Keratinocyte (primary cell): Measurements from ENCODE around the gene TMEM109. TPM values are rescaled to one million over a fixed set of nuclear protein-coding genes. Genes with fewer than 3 reads are reported as not detected.

Experiments used
- DNase-seq: peaks from one replicate; pipeline ENCODE4 v3.0.0-alpha.2; 2011; ENCODE audit warnings: low read depth, missing footprints, low spot score
- FAIRE-seq: peaks from 2 replicates; lab custom pipeline; 2011; peaks lifted over from hg19 to GRCh38; lab: Jason Lieb, UNC
- H2AFZ ChIP-seq: 2 replicates; pipeline ENCODE4 v1.6.0; 2012; ENCODE audit warnings: low read length, control low read depth, inconsistent platforms; ENCODE audit not compliant: control insufficient read depth
- H3K27ac ChIP-seq: 2 replicates; pipeline ENCODE4 v1.5.1; 2011; ENCODE audit warnings: low read length; ENCODE audit not compliant: control insufficient read depth, insufficient read depth
- H3K27me3 ChIP-seq: 3 replicates; pipeline ENCODE4 v1.6.0; 2011; ENCODE audit warnings: low read length; ENCODE audit not compliant: control insufficient read depth, insufficient read depth; ENCODE audit errors: extremely low read depth
- H3K36me3 ChIP-seq, 2 experiments: 2 replicates in 1 of 2; 3 replicates in 1 of 2; pipeline ENCODE4 v1.5.1; 2011; ENCODE audit warnings: low read length in 2 of 2, mild to moderate bottlenecking in 1 of 2; ENCODE audit not compliant: control insufficient read depth in 2 of 2, insufficient read depth in 2 of 2; ENCODE audit errors: extremely low read depth in 1 of 2
- H3K4me1 ChIP-seq: 3 replicates; pipeline ENCODE4 v1.5.1; 2011; ENCODE audit warnings: low read length; ENCODE audit not compliant: control insufficient read depth, insufficient read depth; ENCODE audit errors: extremely low read depth
- H3K4me2 ChIP-seq: 3 replicates; pipeline ENCODE4 v1.6.0; 2011; ENCODE audit warnings: low read depth, low read length; ENCODE audit not compliant: control insufficient read depth, insufficient read depth; ENCODE audit errors: extremely low read depth
- H3K4me3 ChIP-seq, 3 experiments: fragments of 200-600 bp in 1 of 3; sonication (generic) in 1 of 3; 2 replicates in 2 of 3; 3 replicates in 1 of 3; pipeline ENCODE4 v1.5.1; 2011 to 2016; ENCODE audit warnings: low read length in 3 of 3, mild to moderate bottlenecking in 3 of 3, control low read depth in 2 of 3, inconsistent platforms in 1 of 3, low read depth in 1 of 3, mixed read lengths in 1 of 3, mixed run types in 1 of 3, moderate library complexity in 1 of 3; ENCODE audit not compliant: control insufficient read depth in 2 of 3, insufficient read depth in 2 of 3; ENCODE audit errors: extremely low read depth in 1 of 3
- H3K79me2 ChIP-seq: 2 replicates; pipeline ENCODE4 v1.6.0; 2012; ENCODE audit warnings: low read length; ENCODE audit not compliant: control insufficient read depth, insufficient read depth
- H3K9ac ChIP-seq: 3 replicates; pipeline ENCODE4 v1.6.0; 2011; ENCODE audit warnings: low read length; ENCODE audit not compliant: control insufficient read depth, insufficient read depth; ENCODE audit errors: extremely low read depth
- H3K9me1 ChIP-seq: 3 replicates; pipeline ENCODE4 v1.6.0; 2011; ENCODE audit warnings: low read length; ENCODE audit not compliant: control insufficient read depth, insufficient read depth; ENCODE audit errors: extremely low read depth
- H3K9me3 ChIP-seq: 2 replicates; pipeline ENCODE4 v1.5.1; 2012; ENCODE audit warnings: low read depth, low read length; ENCODE audit not compliant: control insufficient read depth
- H4K20me1 ChIP-seq: 3 replicates; pipeline ENCODE4 v1.6.0; 2011; ENCODE audit warnings: low read length; ENCODE audit not compliant: control insufficient read depth, insufficient read depth; ENCODE audit errors: extremely low read depth
- CTCF ChIP-seq, 3 experiments: IDR thresholded peaks in 1 of 3; conservative IDR thresholded peaks in 1 of 3; optimal IDR thresholded peaks in 1 of 3; 2 replicates in 2 of 3; 3 replicates in 1 of 3; pipeline versions ENCODE3 to v1.5.1; 2011; ENCODE audit warnings: low read length in 3 of 3, mild to moderate bottlenecking in 3 of 3, moderate library complexity in 2 of 3, control low read depth in 1 of 3, inconsistent platforms in 1 of 3; ENCODE audit not compliant: insufficient read depth in 2 of 3; ENCODE audit errors: extremely low read depth in 1 of 3
- EZH2 ChIP-seq: IDR thresholded peaks from one replicate; pipeline ENCODE4 v1.6.1; 2012; ENCODE audit warnings: inconsistent platforms, mild to moderate bottlenecking, low read length, moderate library complexity
- dilution Hi-C: fragments of 300-500 bp; cut with MboI; formaldehyde crosslinking; loops from one replicate; pipeline ENCODE4 v1.7.0; 2020; ENCODE audit warnings: low sequenced_read_pairs; ENCODE audit not compliant: extremely low pct_ligation_motif_present
- polyA plus RNA-seq, 5 experiments: library from polyadenylated mRNA; depleted of rRNA in 3 of 5; stranded (reverse) in 3 of 5; stranded (forward) in 1 of 5; unstranded in 1 of 5; fragments of >200 nt; gene quantifications; 1 replicate in 1 of 5; 2 replicates in 3 of 5; 3 replicates in 1 of 5; pipeline versions ENCODE4 v1.2.1 to v1.2.3, GENCODE V29; 2011 to 2012; ENCODE audit warnings: missing spikeins in 2 of 5, low read depth in 1 of 5, low replicate concordance in 1 of 5

The TMEM109 gene
- polyA plus RNA-seq, 1 donor (not counting 4 experiments of a cell fraction or from before 2014, with no cell fraction given): 25.2 TPM

DNA sequence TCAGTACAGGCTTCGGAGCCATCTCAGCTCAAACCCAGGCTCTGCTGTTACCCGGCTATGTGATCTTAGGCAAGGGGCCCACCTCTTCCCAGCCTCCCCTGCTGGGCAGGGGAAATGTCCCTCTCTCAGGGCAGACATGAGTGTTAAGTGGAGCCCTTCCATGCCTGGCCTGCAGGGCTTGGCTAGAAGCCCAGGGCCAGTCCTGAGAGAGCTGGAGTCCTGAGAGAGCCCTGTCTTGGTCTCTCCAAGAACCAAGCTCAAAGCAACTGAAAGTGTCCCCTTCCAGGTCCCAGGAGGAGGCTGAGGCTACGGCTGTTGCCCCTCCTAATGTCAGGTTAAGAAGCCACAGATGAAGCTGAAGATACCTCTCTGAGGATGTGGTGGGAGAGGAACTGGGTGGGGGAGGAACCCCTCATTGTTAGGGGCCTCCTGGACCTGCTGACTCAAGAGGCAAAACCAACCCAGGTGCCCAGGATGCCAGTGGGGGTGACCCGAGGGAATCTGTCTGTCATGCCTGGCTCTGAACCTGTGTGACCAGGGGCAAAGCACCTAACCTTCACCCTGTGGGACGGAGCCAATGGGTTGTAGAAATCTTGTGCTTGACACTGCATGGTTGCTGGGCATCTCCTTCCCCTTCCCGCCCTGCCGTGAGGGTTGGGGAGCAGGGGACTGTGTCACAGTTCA, 42.4 kb upstream of the TMEM109 start:
- H3K36me3 ChIP-seq: no peaks in the 10 kb centered on the region
- H3K27me3 ChIP-seq: no peaks in the 10 kb centered on the region
- FAIRE-seq (no peak), DNase-seq (no peak)
- H3K4me2 ChIP-seq: no peak overlapping the region
- TF ChIP-seq EZH2 (no peak), CTCF (optimal IDR thresholded peaks at IDR 0.05 in 1 of 3, IDR thresholded peaks at IDR 0.05 in 1 of 3, conservative IDR thresholded peaks at IDR 0.05 in 1 of 3; ENCODE audit: extremely low read depth in 1 of 3, insufficient read depth in 2 of 3, low read length in 3 of 3) (no peak)
- no peak overlapping the region for H3K27ac ChIP-seq
- no peaks in the 10 kb centered on the region for H3K79me2 ChIP-seq
- H3K9me1 ChIP-seq: no peaks in the 10 kb centered on the region
- H3K9ac ChIP-seq: no peak overlapping the region
- dilution Hi-C loops: no loop called here
- H3K9me3 ChIP-seq: no peaks in the 10 kb centered on the region
- no peak overlapping the region for H2AFZ ChIP-seq
- H3K4me3 ChIP-seq: no peak overlapping the region
- no peaks in the 10 kb centered on the region for H4K20me1 ChIP-seq
- H3K4me1 ChIP-seq: no peaks in the 10 kb centered on the region

DNA sequence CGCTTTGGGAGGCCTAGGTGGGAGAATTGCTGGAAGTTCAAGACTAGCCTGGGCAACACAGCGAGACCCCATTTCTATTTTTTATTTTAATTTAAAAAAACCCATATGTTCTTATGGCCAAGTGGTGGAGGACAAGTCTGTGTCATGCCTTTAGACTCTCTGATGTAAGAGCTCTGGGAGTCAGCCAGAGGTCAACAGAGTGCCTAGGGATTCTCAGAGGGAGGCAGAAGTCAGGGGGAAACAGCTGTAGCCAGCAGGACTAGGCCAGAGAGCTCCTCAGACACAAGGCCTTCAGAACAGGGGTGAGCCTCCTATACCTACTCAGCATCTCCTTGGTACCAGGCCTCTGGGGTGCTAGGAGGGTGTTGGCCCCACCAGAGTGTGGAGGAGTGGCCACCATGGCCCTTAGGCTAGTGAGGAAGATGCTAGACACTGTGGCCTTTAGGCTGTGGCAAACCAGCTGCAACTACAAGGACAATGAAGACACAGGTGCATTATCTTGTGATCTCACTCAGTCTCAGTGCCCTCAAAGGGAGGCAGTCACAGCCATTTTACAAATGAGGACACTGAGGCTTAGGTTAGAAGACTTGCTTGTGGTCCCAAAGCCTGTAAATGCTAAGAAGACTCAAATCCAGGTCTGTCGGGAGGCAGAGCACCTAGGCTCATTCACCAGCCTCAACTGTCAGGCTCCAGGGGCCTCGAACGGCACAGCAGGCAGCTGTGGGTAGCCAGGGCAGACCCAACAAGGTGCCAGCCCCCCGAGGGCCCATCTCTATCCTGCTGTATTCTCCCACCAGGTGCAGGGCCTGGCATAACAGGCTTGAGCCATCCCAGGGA, 41.6 kb upstream of the TMEM109 start:
- Histone ChIP-seq H3K9me3 (no peaks in the 10 kb centered on the region), H4K20me1 (no peaks in the 10 kb centered on the region), H3K27ac (no peak overlapping the region), H3K4me2 (no peak overlapping the region), H3K9me1 (no peaks in the 10 kb centered on the region), H3K4me1 (no peaks in the 10 kb centered on the region), H2AFZ (no peak overlapping the region), H3K4me3 (no peak overlapping the region), H3K27me3 (no peaks in the 10 kb centered on the region), H3K36me3 (no peaks in the 10 kb centered on the region), H3K9ac (no peak overlapping the region), H3K79me2 (no peaks in the 10 kb centered on the region)
- dilution Hi-C loops: no loop called here
- DNase-seq (no peak), FAIRE-seq (no peak)
- TF ChIP-seq EZH2: no peak
- TF ChIP-seq CTCF (optimal IDR thresholded peaks at IDR 0.05 in 1 of 3, IDR thresholded peaks at IDR 0.05 in 1 of 3, conservative IDR thresholded peaks at IDR 0.05 in 1 of 3; ENCODE audit: extremely low read depth in 1 of 3, insufficient read depth in 2 of 3, low read length in 3 of 3): no peak
